HEK293 (cell line): Measurements from ENCODE around the gene TMPRSS4.

ENCODE experiments used
- CTCF ChIA-PET: fragments of 350-600 bp; formaldehyde crosslinking; extraction: SDS; loops from one replicate; lab custom pipeline; 2021; ENCODE audit warnings: antibody characterized with exemption; lab: Yijun Ruan, JAX
- POLR2A ChIA-PET: fragments of 300-600 bp; formaldehyde crosslinking; extraction: SDS; loops from one replicate; lab custom pipeline; 2020; ENCODE audit warnings: antibody characterized with exemption, inconsistent platforms; lab: Yijun Ruan, JAX
- H3K27ac ChIP-seq: fragments of 200-500 bp; sonication (Bioruptor generic); 2 replicates; pipeline ENCODE4 v1.5.1; 2014; ENCODE audit warnings: low read depth, low read length, control low read depth, inconsistent platforms; ENCODE audit errors: extremely low read depth
- H3K36me3 ChIP-seq, 2 experiments: fragments of 200-500 bp in 1 of 2; sonication (Bioruptor generic) in 1 of 2; 1 replicate in 1 of 2; 2 replicates in 1 of 2; pipeline ENCODE4 v1.5.1; 2014 to 2017; ENCODE audit warnings: inconsistent platforms in 2 of 2, low read length in 2 of 2; ENCODE audit not compliant: control insufficient read depth in 2 of 2, insufficient read depth in 1 of 2
- H3K4me1 ChIP-seq: fragments of 200-500 bp; sonication (Bioruptor generic); 2 replicates; pipeline ENCODE4 v1.5.1; 2014; ENCODE audit warnings: mild to moderate bottlenecking, low read length, inconsistent platforms; ENCODE audit not compliant: control insufficient read depth, insufficient read depth
- H3K4me3 ChIP-seq: 2 replicates; pipeline ENCODE4 v1.5.1; 2011; ENCODE audit warnings: low read depth, mild to moderate bottlenecking, control low read depth, low read length, moderate library complexity
- H3K9me3 ChIP-seq: fragments of 200-500 bp; sonication (Bioruptor generic); 2 replicates; pipeline ENCODE4 v1.5.1; 2014; ENCODE audit warnings: low read depth, low read length, inconsistent platforms; ENCODE audit not compliant: control insufficient read depth, insufficient read depth
- KLF1 ChIP-seq: fragments of 450-650 bp; formaldehyde crosslinking; IDR thresholded peaks from 2 replicates; pipeline ENCODE4 v1.5.1; 2016; ENCODE audit warnings: missing biosample characterization, missing genetic modification characterization
- KLF8 ChIP-seq: fragments of 450-650 bp; formaldehyde crosslinking; IDR thresholded peaks from 2 replicates; pipeline ENCODE4 v1.5.1; 2016; ENCODE audit warnings: missing biosample characterization, missing genetic modification characterization
- OSR2 ChIP-seq: fragments of 450-650 bp; formaldehyde crosslinking; IDR thresholded peaks from 2 replicates; pipeline ENCODE4 v1.5.1; 2016; ENCODE audit warnings: missing biosample characterization, missing genetic modification characterization
- REPIN1 ChIP-seq: fragments of 450-650 bp; formaldehyde crosslinking; IDR thresholded peaks from 2 replicates; pipeline ENCODE4 v1.5.1; 2017; ENCODE audit warnings: missing biosample characterization, missing genetic modification characterization, low read depth
- SP7 ChIP-seq: fragments of 450-650 bp; formaldehyde crosslinking; IDR thresholded peaks from 2 replicates; pipeline ENCODE4 v1.5.1; 2016; ENCODE audit warnings: missing biosample characterization, missing genetic modification characterization
- ZBTB7A ChIP-seq: fragments of 450-650 bp; formaldehyde crosslinking; IDR thresholded peaks from 2 replicates; pipeline ENCODE4 v1.5.1; 2016; ENCODE audit warnings: low read depth, missing biosample characterization, missing genetic modification characterization
- ZNF202 ChIP-seq: fragments of 450-650 bp; formaldehyde crosslinking; IDR thresholded peaks from 2 replicates; pipeline ENCODE4 v1.5.1; 2016; ENCODE audit warnings: missing biosample characterization, missing genetic modification characterization, borderline replicate concordance
- ZNF23 ChIP-seq: fragments of 450-650 bp; formaldehyde crosslinking; IDR thresholded peaks from 2 replicates; pipeline ENCODE4 v1.5.1; 2016; ENCODE audit warnings: missing biosample characterization, missing genetic modification characterization, borderline replicate concordance
- ZNF280D ChIP-seq: fragments of 450-650 bp; formaldehyde crosslinking; IDR thresholded peaks from 2 replicates; pipeline ENCODE4 v1.5.1; 2016; ENCODE audit warnings: missing biosample characterization, missing genetic modification characterization
- ZNF292 ChIP-seq: fragments of 450-650 bp; formaldehyde crosslinking; IDR thresholded peaks from 2 replicates; pipeline ENCODE4 v1.5.1; 2016; ENCODE audit warnings: low read depth, missing biosample characterization, missing genetic modification characterization, borderline replicate concordance
- ZNF341 ChIP-seq: fragments of 450-650 bp; formaldehyde crosslinking; IDR thresholded peaks from 2 replicates; pipeline ENCODE4; 2016; ENCODE audit warnings: low read depth, missing biosample characterization, missing genetic modification characterization
- ZNF404 ChIP-seq: fragments of 450-650 bp; formaldehyde crosslinking; IDR thresholded peaks from 2 replicates; pipeline ENCODE4 v1.5.1; 2017; ENCODE audit warnings: missing biosample characterization, missing genetic modification characterization
- ZNF426 ChIP-seq: fragments of 450-650 bp; formaldehyde crosslinking; IDR thresholded peaks from 2 replicates; pipeline ENCODE4 v1.5.1; 2017; ENCODE audit warnings: missing biosample characterization, missing genetic modification characterization, mild to moderate bottlenecking, inconsistent platforms, moderate library complexity
- ZNF488 ChIP-seq: fragments of 450-650 bp; formaldehyde crosslinking; IDR thresholded peaks from 2 replicates; pipeline ENCODE4 v1.5.1; 2016; ENCODE audit warnings: missing biosample characterization, missing genetic modification characterization
- ZNF501 ChIP-seq: fragments of 450-650 bp; formaldehyde crosslinking; IDR thresholded peaks from 2 replicates; pipeline ENCODE4 v1.5.1; 2016; ENCODE audit warnings: missing biosample characterization, missing genetic modification characterization
- ZNF544 ChIP-seq: fragments of 450-650 bp; formaldehyde crosslinking; IDR thresholded peaks from 2 replicates; pipeline ENCODE4 v1.5.0; 2017; ENCODE audit warnings: missing biosample characterization, missing genetic modification characterization
- ZNF560 ChIP-seq: fragments of 450-650 bp; formaldehyde crosslinking; IDR thresholded peaks from 2 replicates; pipeline ENCODE4 v1.5.1; 2017; ENCODE audit warnings: missing biosample characterization, missing genetic modification characterization, borderline replicate concordance
- ZNF747 ChIP-seq: fragments of 450-650 bp; formaldehyde crosslinking; IDR thresholded peaks from 2 replicates; pipeline ENCODE4 v1.5.1; 2016; ENCODE audit warnings: missing biosample characterization, missing genetic modification characterization
- ZSCAN4 ChIP-seq: fragments of 450-650 bp; formaldehyde crosslinking; IDR thresholded peaks from 2 replicates; pipeline ENCODE4 v1.5.1; 2017; ENCODE audit warnings: missing biosample characterization, missing genetic modification characterization
- TF ChIP-seq, protein P1 (sequence below): fragments of 450-650 bp; formaldehyde crosslinking; IDR thresholded peaks from 2 replicates; pipeline ENCODE4 v1.5.1; 2016; ENCODE audit warnings: missing biosample characterization, missing genetic modification characterization, low read depth
- TF ChIP-seq, protein P2 (sequence below): fragments of 450-650 bp; IDR thresholded peaks from 2 replicates; pipeline ENCODE4 v1.5.1; 2018; ENCODE audit warnings: missing biosample characterization, missing genetic modification characterization

TMPRSS4 gene

GRCh38 chr11:118154641-118155040, 77.8 kb downstream of the TMPRSS4 start:
- Histone ChIP-seq H3K4me1 (no peaks in the 10 kb centered on the region), H3K9me3 (no peaks in the 10 kb centered on the region), H3K36me3 (no peaks in the 10 kb centered on the region), H3K27ac (no peak overlapping the region), H3K4me3 (no peak overlapping the region)
- CTCF ChIA-PET: interaction anchor here (1.0 to 7.1 kb wide), 3 partner anchors 9 to 44 kb away, joined by 4 to 99 read pairs (median 7); no protein-coding TSS in a partner anchor
- TF ChIP-seq KLF8 (tag by site-specific recombination) (no peak), ZNF501 (tag by site-specific recombination) (no peak), ZNF560 (tag by site-specific recombination) (no peak), ZSCAN4 (no peak), ZNF747 (tag by site-specific recombination) (no peak), ZNF23 (tag by site-specific recombination) (no peak), ZNF426 (tag by site-specific recombination) (no peak), ZNF292 (tag by site-specific recombination) (no peak), KLF1 (tag by site-specific recombination) (no peak), ZNF280D (tag by site-specific recombination) (no peak), OSR2 (no peak), ZNF202 (tag by site-specific recombination) (no peak), ZNF404 (tag by site-specific recombination) (no peak), ZNF544 (tag by site-specific recombination) (no peak), ZBTB7A (tag by site-specific recombination) (no peak)
- TF ChIP-seq, protein P1, sequence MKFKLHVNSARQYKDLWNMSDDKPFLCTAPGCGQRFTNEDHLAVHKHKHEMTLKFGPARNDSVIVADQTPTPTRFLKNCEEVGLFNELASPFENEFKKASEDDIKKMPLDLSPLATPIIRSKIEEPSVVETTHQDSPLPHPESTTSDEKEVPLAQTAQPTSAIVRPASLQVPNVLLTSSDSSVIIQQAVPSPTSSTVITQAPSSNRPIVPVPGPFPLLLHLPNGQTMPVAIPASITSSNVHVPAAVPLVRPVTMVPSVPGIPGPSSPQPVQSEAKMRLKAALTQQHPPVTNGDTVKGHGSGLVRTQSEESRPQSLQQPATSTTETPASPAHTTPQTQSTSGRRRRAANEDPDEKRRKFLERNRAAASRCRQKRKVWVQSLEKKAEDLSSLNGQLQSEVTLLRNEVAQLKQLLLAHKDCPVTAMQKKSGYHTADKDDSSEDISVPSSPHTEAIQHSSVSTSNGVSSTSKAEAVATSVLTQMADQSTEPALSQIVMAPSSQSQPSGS (tag by site-specific recombination): no peak
- POLR2A ChIA-PET: no interaction called here

DNA sequence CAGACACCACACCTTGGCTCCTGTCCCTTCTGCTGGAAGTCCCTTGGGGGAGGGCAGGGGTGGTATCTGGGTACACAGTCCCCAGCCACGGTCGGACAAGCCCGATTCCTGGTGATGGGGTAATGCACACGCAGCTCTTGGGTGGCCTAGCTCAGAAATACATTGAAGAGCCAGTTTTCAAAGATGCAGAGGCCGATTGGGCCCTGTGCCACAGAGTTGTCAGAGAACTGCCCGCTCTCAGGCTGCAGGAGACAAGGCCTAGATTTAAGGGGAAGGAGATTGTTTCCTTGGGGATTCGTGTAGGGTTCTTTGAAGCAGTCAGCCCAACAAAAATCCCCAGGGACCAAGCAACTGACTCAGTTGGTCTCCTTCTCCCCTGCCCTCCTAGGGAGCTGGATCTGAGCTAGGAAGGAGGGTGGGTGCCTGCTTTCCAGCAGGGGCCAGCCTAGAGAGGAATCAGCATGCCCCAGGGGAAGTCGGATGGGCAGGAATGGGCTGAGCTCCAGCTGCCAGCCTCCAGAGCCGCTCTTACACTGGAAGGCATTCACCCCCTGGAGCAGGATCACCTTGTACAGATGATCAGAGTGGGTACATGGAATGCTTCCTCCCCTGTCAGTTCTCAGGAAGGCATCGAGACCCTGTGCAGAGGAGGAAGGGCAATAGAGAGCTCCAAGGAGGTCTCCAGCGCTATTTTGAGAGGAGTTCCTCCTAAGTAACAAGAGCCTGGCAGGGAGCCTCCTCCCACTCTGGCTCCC, 79.1 kb downstream of the TMPRSS4 start:
- POLR2A ChIA-PET: no interaction called here
- no peaks in the 10 kb centered on the region for H3K9me3 ChIP-seq
- H3K36me3 ChIP-seq: no peaks in the 10 kb centered on the region
- CTCF ChIA-PET: interaction anchor here (0.6 to 7.1 kb wide), 7 partner anchors 10 to 1098 kb away, joined by 3 to 99 read pairs (median 4); no protein-coding TSS in a partner anchor
- no peaks in the 10 kb centered on the region for H3K4me1 ChIP-seq
- TF ChIP-seq ZNF488 (no peak), OSR2 (no peak), SP7 (no peak), REPIN1 (tag by site-specific recombination) (no peak), ZNF341 (tag by site-specific recombination) (peak; percentile 97)
- TF ChIP-seq, protein P2, sequence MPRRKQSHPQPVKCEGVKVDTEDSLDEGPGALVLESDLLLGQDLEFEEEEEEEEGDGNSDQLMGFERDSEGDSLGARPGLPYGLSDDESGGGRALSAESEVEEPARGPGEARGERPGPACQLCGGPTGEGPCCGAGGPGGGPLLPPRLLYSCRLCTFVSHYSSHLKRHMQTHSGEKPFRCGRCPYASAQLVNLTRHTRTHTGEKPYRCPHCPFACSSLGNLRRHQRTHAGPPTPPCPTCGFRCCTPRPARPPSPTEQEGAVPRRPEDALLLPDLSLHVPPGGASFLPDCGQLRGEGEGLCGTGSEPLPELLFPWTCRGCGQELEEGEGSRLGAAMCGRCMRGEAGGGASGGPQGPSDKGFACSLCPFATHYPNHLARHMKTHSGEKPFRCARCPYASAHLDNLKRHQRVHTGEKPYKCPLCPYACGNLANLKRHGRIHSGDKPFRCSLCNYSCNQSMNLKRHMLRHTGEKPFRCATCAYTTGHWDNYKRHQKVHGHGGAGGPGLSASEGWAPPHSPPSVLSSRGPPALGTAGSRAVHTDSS (tag by site-specific recombination): no peak
- no peak overlapping the region for H3K27ac ChIP-seq
- no peak overlapping the region for H3K4me3 ChIP-seq
